Measurements from ENCODE around the gene RNASE8. TPM values are rescaled to one million over a fixed set of nuclear protein-coding genes. Genes with fewer than 3 reads are reported as not detected.
A peak's percentile ranks its signal among the peaks of the same experiment; 100 is the strongest.

Gene RNASE8
- total RNA-seq, 2 experiments from 2014 or later: not detected

- H3K36me3 Mint-ChIP-seq: no peaks in the 10 kb centered on the region
- intact Hi-C loops (cut with micrococcal nuclease): no loop called here
These were observed 24.0 kb downstream of the RNASE8 start for GRCh38 chr14:21081521-21082142.

GRCh38 chr14:21083565-21084325 lies 26.1 kb downstream of the RNASE8 start:
- Mint-ChIP-seq H3K4me3 (no peak overlapping the region), H3K4me1 (ENCODE audit: low read depth) (peaks cover 16% of the 10 kb centered on the region), H3K9me3 (no peaks in the 10 kb centered on the region), H3K36me3 (no peaks in the 10 kb centered on the region), H3K27ac (no peak overlapping the region), H3K27me3 (no peaks in the 10 kb centered on the region)
- intact Hi-C loops (cut with micrococcal nuclease): no loop called here
- POLR2A ChIA-PET: interaction anchor here (0.5 kb wide), 1 partner anchor 12 kb away, joined by 3 read pairs; no protein-coding TSS in a partner anchor
- CTCF ChIA-PET: interaction anchor here (0.8 to 9.1 kb wide), 6 partner anchors 9 to 69 kb away, joined by 4 to 146 read pairs (median 6); partner anchors contain the start of genes ARHGEF40 and TMEM253
- no peak for DNase-seq

More at GRCh38 chr14:21081521-21082142, 24.0 kb downstream of the RNASE8 start:
- POLR2A ChIA-PET: interaction anchor here (1.2 kb wide), 1 partner anchor 10 kb away, joined by 3 read pairs; no protein-coding TSS in a partner anchor
- no peak for DNase-seq
- CTCF ChIA-PET: interaction anchor here (0.6 to 1.4 kb wide), 2 partner anchors 32 to 67 kb away, joined by 4 to 7 read pairs; no protein-coding TSS in a partner anchor
- Mint-ChIP-seq H3K27me3 (no peaks in the 10 kb centered on the region), H3K4me3 (no peak overlapping the region), H3K9me3 (no peaks in the 10 kb centered on the region), H3K27ac (no peak overlapping the region), H3K4me1 (ENCODE audit: low read depth) (peaks cover 3% of the 10 kb centered on the region)

GRCh38 chr14:21084396-21084795 lies 26.8 kb downstream of the RNASE8 start:
- Mint-ChIP-seq H3K27me3 (no peaks in the 10 kb centered on the region), H3K4me3 (no peak overlapping the region), H3K36me3 (no peaks in the 10 kb centered on the region), H3K9me3 (no peaks in the 10 kb centered on the region), H3K4me1 (ENCODE audit: low read depth) (peaks cover 18% of the 10 kb centered on the region), H3K27ac (no peak overlapping the region)
- intact Hi-C loops (cut with micrococcal nuclease): no loop called here
- DNase-seq: no peak
- ChIA-PET CTCF (interaction anchor here (0.8 to 9.1 kb wide), 5 partner anchors 8 to 70 kb away, joined by 4 to 146 read pairs (median 6); partner anchors contain the start of gene TMEM253), POLR2A (no interaction called here)

DNA sequence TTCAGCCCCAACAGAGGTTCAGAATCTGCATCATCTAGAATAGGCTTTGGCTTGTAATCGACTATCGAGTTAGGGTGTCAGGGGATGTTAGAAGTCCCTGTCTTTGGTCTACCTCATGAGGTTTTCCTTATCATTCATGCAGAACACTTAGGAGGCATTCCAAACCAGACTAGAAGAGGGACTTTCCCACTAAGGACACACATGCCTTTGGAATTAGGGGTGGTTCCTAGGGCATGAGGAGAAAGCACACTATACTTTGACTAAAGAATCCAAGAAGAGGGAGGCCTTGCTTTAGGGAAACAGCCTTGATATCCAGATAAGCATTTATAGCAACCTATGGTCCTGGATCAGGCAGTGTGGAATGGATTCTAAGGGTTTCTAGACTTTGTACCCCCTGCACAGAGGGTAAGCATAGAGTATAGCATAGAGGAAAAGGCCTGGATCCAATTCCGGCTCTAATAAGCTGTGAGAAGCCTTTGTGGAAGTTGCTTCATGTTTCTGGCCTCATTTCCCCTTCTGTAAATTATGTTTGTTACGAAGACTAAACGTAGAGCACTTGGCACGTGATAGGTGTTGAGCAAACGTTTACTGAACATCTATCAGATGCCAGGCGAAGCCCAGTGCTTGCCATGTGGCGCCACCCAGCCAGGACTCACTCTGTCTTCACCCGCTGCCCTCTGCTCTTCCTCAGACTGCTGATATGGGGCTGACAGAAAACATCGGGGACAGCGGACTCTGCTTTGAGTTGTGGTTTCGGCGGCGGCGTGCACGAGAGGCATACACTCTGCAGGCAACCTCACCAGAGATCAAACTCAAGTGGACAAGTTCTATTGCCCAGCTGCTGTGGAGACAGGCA lies 27.6 kb downstream of the RNASE8 start:
- no peak overlapping the region for H3K27ac Mint-ChIP-seq
- no peaks in the 10 kb centered on the region for H3K36me3 Mint-ChIP-seq

GRCh38 chr14:21086908-21087293 lies 29.3 kb downstream of the RNASE8 start:
- H3K27me3 Mint-ChIP-seq: no peaks in the 10 kb centered on the region
- no peaks in the 10 kb centered on the region for H3K36me3 Mint-ChIP-seq
- H3K4me3 Mint-ChIP-seq: no peak overlapping the region
- intact Hi-C loops (cut with micrococcal nuclease): loop anchor here (1.0 kb wide), 1 partner anchor 17 kb away; no protein-coding TSS in a partner anchor
- H3K27ac Mint-ChIP-seq: no peak overlapping the region
- no peak for DNase-seq
- ChIA-PET CTCF (interaction anchor here (1.1 to 9.1 kb wide), 5 partner anchors 11 to 72 kb away, joined by 4 to 146 read pairs (median 48); partner anchors contain the start of genes TMEM253 and ZNF219), POLR2A (interaction anchor here (0.7 to 0.9 kb wide), 3 partner anchors 15 to 72 kb away, joined by 3 to 4 read pairs (median 4); no protein-coding TSS in a partner anchor)
- peaks cover 18% of the 10 kb centered on the region for H3K4me1 Mint-ChIP-seq (ENCODE audit: low read depth)
- no peaks in the 10 kb centered on the region for H3K9me3 Mint-ChIP-seq

More for the DNA sequence above, 27.6 kb downstream of the RNASE8 start:
- intact Hi-C loops (cut with micrococcal nuclease): no loop called here
- no peak overlapping the region for H3K4me3 Mint-ChIP-seq
- no peaks in the 10 kb centered on the region for H3K27me3 Mint-ChIP-seq
- ChIA-PET CTCF (interaction anchor here (1.9 to 9.1 kb wide), 3 partner anchors 18 to 71 kb away, joined by 5 to 146 read pairs (median 134); partner anchors contain the start of gene TMEM253), POLR2A (no interaction called here)
- no peaks in the 10 kb centered on the region for H3K9me3 Mint-ChIP-seq
- no peak for DNase-seq
- peaks cover 18% of the 10 kb centered on the region for H3K4me1 Mint-ChIP-seq (ENCODE audit: low read depth)

DNA sequence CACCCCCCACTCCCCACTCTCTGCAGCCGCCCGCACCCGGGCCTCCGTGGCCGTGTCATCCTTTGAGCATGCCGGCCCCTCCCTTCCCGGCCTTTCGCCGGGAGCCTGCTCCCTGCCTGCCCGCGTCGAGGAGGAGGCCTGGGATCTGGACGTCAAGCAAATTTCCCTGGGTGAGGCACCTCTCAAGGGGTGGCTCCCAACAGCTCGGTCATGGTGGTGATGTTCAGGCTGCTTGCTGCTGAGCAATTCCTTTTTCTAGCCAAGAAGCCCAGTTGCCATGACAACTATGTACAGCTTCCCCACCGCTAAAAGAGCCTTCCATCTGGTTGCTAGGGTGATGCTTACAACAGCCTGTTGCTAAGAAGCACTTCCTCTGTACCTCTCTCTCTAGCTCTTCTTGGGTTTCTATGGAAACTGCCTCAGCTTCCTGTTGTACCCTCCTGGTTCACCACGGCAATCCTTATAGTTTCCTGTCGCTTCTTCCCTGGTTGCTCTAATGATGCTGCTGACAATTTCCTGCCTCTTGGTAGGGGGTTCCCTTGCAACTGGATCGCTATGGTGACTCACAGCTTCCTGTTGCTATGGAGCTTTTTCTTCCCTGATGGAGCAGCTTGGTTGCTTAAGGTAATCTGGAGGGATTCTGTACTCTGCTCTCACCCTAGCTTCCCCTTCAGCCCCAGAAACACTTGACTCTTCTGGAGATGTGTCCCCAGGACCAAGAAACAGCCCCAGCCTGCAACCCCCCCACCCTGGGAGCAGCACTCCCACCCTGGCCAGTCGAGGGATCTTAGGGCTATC lies 29.9 kb downstream of the RNASE8 start:
- peak; percentile 68 for DNase-seq
- no peak overlapping the region for H3K4me3 Mint-ChIP-seq
- intact Hi-C loops (cut with micrococcal nuclease): loop anchor here (1.0 kb wide), 1 partner anchor 17 kb away; no protein-coding TSS in a partner anchor
- H3K36me3 Mint-ChIP-seq: peaks cover 1% of the 10 kb centered on the region
- H3K4me1 Mint-ChIP-seq (ENCODE audit: low read depth): peaks cover 20% of the 10 kb centered on the region
- no peaks in the 10 kb centered on the region for H3K9me3 Mint-ChIP-seq
- peak overlapping the region; percentile 62 for H3K27ac Mint-ChIP-seq
- H3K27me3 Mint-ChIP-seq: no peaks in the 10 kb centered on the region
- ChIA-PET CTCF (interaction anchor here (1.1 to 9.1 kb wide), 5 partner anchors 11 to 73 kb away, joined by 4 to 146 read pairs (median 48); partner anchors contain the start of genes TMEM253 and ZNF219), POLR2A (interaction anchor here (0.6 to 0.9 kb wide), 4 partner anchors 16 to 626 kb away, joined by 3 to 4 read pairs (median 4); partner anchors contain the start of gene PIP4P1)

DNA sequence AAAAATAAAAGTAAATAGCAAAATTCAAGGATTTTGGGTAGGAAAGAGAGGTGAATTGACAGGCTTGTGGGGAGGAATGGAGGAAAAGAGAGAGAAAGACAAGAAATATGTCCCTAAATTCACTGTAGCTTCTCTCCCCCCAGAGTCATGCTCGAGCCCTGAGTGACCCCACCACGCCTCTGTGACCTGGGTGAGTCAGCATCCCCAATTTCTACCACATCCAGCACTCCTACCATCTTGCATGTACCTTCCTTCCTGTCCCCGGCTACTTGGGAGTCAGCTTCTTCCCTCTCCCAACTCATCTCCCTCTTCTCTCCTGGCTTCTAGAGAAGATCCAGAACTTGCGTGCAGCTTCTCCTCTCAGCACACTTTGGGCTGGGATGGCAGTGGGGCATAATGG lies 31.1 kb downstream of the RNASE8 start:
- DNase-seq: no peak
- Mint-ChIP-seq H3K27ac (peak overlapping the region; percentile 24), H3K27me3 (no peaks in the 10 kb centered on the region), H3K4me3 (no peak overlapping the region), H3K4me1 (ENCODE audit: low read depth) (peaks cover 23% of the 10 kb centered on the region), H3K36me3 (peaks cover 1% of the 10 kb centered on the region), H3K9me3 (no peaks in the 10 kb centered on the region)
- intact Hi-C loops (cut with micrococcal nuclease): no loop called here
- ChIA-PET CTCF (interaction anchor here (0.5 to 9.1 kb wide), 8 partner anchors 9 to 74 kb away, joined by 3 to 146 read pairs (median 14); partner anchors contain the start of genes ARHGEF40 and TMEM253), POLR2A (no interaction called here)

GRCh38 chr14:21089271-21089670 lies 31.6 kb downstream of the RNASE8 start:
- Mint-ChIP-seq H3K27ac (peak overlapping the region; percentile 24), H3K4me1 (ENCODE audit: low read depth) (peaks cover 23% of the 10 kb centered on the region), H3K36me3 (peaks cover 1% of the 10 kb centered on the region), H3K4me3 (no peak overlapping the region), H3K9me3 (no peaks in the 10 kb centered on the region), H3K27me3 (no peaks in the 10 kb centered on the region)
- CTCF ChIA-PET: interaction anchor here (0.5 to 9.1 kb wide), 9 partner anchors 8 to 75 kb away, joined by 3 to 146 read pairs (median 9); partner anchors contain the start of genes ARHGEF40 and TMEM253
- intact Hi-C loops (cut with micrococcal nuclease): no loop called here
- no peak for DNase-seq
- POLR2A ChIA-PET: no interaction called here

DNA sequence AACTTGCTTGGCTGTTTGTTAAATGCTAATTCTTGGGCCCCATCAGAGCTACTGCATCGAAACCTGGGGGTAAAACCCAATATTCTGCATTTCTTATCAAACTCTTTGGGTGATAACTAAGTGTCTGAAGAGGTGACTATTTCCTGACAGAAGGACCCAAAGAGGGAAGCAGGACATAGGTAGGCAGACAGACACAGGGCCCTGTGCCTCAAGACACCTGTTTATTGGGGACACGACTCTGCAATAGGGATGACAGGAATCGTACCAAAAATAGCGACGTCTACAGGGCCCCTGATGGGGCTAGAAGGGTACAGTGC lies 32.2 kb downstream of the RNASE8 start:
- no peak overlapping the region for H3K27ac Mint-ChIP-seq
- H3K4me1 Mint-ChIP-seq (ENCODE audit: low read depth): peaks cover 23% of the 10 kb centered on the region
- intact Hi-C loops (cut with micrococcal nuclease): no loop called here
- no peak overlapping the region for H3K4me3 Mint-ChIP-seq
- H3K27me3 Mint-ChIP-seq: no peaks in the 10 kb centered on the region
- no peak for DNase-seq
- ChIA-PET CTCF (interaction anchor here (0.8 to 9.1 kb wide), 9 partner anchors 8 to 75 kb away, joined by 3 to 146 read pairs (median 9); partner anchors contain the start of genes ARHGEF40 and TMEM253), POLR2A (no interaction called here)
- H3K9me3 Mint-ChIP-seq: no peaks in the 10 kb centered on the region
- H3K36me3 Mint-ChIP-seq: peaks cover 1% of the 10 kb centered on the region

DNA sequence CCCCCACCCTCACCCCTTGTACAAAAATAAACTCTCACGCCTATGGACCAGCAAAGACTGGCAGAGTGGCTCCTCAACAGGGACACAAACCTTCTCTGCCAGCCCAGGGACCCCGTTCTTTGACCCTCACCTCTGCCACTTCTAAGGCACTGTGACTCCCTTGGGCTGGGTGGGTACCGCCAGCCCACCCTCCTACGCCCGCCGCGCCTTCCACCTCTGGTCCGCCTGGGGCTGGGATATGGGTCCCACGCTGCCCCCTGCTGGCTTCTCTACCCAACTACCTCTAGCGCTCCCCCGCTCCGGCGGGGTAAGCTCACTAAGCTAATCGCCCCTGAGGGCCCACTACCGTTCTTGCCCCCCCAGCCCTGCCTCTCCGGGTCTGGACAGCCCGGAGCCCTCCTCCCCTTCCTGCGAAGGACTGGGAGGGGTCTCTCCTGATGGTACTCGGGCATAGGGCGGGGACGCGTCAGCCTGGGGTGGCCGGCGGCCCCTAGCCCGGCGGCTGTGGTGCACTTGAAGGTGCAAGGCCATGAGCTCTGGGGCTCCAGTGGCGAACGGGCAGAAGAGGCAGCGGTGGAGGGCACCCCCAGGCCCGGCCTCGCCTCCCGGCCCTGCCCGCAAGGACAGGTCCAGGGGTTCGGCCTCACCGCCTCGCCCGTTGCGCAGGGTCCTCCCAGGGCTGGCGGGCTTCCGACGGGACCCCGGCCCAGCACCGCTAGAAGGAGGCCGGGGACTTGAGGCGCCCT lies 32.7 kb downstream of the RNASE8 start:
- intact Hi-C loops (cut with micrococcal nuclease): no loop called here
- ChIA-PET CTCF (interaction anchor here (1.0 to 9.1 kb wide), 8 partner anchors 7 to 76 kb away, joined by 4 to 146 read pairs (median 14); partner anchors contain the start of genes ARHGEF40 and TMEM253), POLR2A (no interaction called here)
- Mint-ChIP-seq H3K4me1 (ENCODE audit: low read depth) (peaks cover 23% of the 10 kb centered on the region), H3K9me3 (no peaks in the 10 kb centered on the region), H3K27ac (no peak overlapping the region), H3K27me3 (no peaks in the 10 kb centered on the region), H3K4me3 (no peak overlapping the region), H3K36me3 (peaks cover 1% of the 10 kb centered on the region)
- DNase-seq: peak; percentile 59
